ENCODE results near the gene PDPR. TPM values are rescaled to one million over a fixed set of nuclear protein-coding genes. Genes with fewer than 3 reads are reported as not detected.
A peak's percentile ranks its signal among the peaks of the same experiment; 100 is the strongest.
"Not testable (repeated sequence)": the region's sequence is repeated elsewhere in the genome, so short reads cannot be mapped to it uniquely, and the experiment has no call there.

The PDPR gene
- total and polyA plus RNA-seq, 10 of the 15 experiments (the other 5 are each of a cell fraction or from before 2014, with no cell fraction given), result 2.6 to 29.1 (median 6.8) TPM

- TF ChIP-seq, protein P1, sequence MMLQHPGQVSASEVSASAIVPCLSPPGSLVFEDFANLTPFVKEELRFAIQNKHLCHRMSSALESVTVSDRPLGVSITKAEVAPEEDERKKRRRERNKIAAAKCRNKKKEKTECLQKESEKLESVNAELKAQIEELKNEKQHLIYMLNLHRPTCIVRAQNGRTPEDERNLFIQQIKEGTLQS (IDR thresholded peaks at IDR 0.05; ENCODE audit: borderline replicate concordance, extremely low read depth, low read depth, low read length), result peak; percentile 55; the same call in 1 of the 2 replicates
- TF ChIP-seq USF1 (IDR thresholded peaks at IDR 0.05; ENCODE audit: borderline replicate concordance, extremely low read length, insufficient read depth, low read depth, low read length) (peak; percentile 59), BHLHE40 (IDR thresholded peaks at IDR 0.05; ENCODE audit: borderline replicate concordance in 1 of 2, low read depth in 2 of 2, low read length in 1 of 2) (peak; percentile 85 to 99), RAD51 (IDR thresholded peaks at IDR 0.05) (peak; percentile 70), CREM (IDR thresholded peaks at IDR 0.05; ENCODE audit: low read depth) (peak; percentile 60; the same call in 1 of the 2 replicates)
- TF ChIP-seq, protein P2, sequence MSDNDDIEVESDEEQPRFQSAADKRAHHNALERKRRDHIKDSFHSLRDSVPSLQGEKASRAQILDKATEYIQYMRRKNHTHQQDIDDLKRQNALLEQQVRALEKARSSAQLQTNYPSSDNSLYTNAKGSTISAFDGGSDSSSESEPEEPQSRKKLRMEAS (IDR thresholded peaks at IDR 0.05; ENCODE audit: low read depth, low read length), result peak; percentile 82
These were observed at the start of gene PDPR (continued) for GRCh38 chr16:70113982-70114826.

DNA sequence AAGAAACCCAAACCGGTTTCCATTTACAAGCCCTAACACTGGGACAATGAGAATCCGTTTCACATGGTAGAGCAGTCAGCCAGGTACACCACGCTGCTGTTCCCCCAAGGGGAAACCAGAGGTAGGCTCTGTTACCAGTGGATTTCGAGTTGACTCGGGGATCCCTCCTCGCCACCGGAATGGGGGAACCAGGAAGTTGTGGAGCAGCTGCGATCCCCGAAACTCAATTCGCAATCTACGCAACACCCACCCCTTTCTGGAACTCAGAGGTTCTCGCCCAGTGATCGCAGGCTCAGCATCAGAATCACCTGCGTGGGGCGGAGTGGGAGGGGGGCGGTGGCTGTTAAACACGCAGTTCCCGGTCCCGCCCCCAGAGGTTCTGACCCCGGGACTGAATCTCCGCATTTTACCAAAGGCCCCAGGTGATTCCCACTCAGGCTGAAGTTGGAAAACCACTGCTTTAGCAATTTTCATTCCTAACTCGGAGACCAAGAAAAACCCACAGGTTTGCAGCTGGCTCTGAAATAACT, 49.2 kb upstream of the PDPR start:
- intact Hi-C loops (cut with micrococcal nuclease; ENCODE audit: unreplicated experiment); DNase-seq (ENCODE audit: low read depth, low spot score); H3K36me3 ChIP-seq (ENCODE audit: control insufficient read depth in 2 of 2, insufficient read depth in 2 of 2, low read length in 1 of 2); BruUV-seq (replicated peaks); CTCF ChIA-PET; in situ Hi-C loops (cut with MboI); FAIRE-seq; H3K9me3 ChIP-seq (replicated peaks; ENCODE audit: control insufficient read depth, insufficient read depth, low read length); H4K20me1 ChIP-seq (ENCODE audit: control insufficient read depth, insufficient read depth); H3K27ac ChIP-seq (ENCODE audit: control insufficient read depth, insufficient read depth); SMC1A ChIA-PET (ENCODE audit: uncharacterized antibody, unreplicated experiment); H3K4me1 ChIP-seq (ENCODE audit: control insufficient read depth, insufficient read depth, low read length); RAD21 ChIA-PET (ENCODE audit: unreplicated experiment); H3K27me3 ChIP-seq (replicated peaks in 1 of 2; ENCODE audit: control insufficient read depth in 2 of 2, insufficient read depth in 2 of 2, low read length in 1 of 2); H3K79me2 ChIP-seq (ENCODE audit: control insufficient read depth, insufficient read depth, low read length); POLR2A ChIA-PET: not testable (repeated sequence)
- under 1% methylated on average over 22 of the region's 22 CpGs for WGBS (ENCODE audit: insufficient coverage, insufficient replicate concordance, low lambda C conversion rate, missing lambda C conversion rate)
- TF ChIP-seq, protein P3, sequence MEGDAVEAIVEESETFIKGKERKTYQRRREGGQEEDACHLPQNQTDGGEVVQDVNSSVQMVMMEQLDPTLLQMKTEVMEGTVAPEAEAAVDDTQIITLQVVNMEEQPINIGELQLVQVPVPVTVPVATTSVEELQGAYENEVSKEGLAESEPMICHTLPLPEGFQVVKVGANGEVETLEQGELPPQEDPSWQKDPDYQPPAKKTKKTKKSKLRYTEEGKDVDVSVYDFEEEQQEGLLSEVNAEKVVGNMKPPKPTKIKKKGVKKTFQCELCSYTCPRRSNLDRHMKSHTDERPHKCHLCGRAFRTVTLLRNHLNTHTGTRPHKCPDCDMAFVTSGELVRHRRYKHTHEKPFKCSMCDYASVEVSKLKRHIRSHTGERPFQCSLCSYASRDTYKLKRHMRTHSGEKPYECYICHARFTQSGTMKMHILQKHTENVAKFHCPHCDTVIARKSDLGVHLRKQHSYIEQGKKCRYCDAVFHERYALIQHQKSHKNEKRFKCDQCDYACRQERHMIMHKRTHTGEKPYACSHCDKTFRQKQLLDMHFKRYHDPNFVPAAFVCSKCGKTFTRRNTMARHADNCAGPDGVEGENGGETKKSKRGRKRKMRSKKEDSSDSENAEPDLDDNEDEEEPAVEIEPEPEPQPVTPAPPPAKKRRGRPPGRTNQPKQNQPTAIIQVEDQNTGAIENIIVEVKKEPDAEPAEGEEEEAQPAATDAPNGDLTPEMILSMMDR (IDR thresholded peaks at IDR 0.05 in 2 of 3, conservative IDR thresholded peaks at IDR 0.05 in 1 of 3; ENCODE audit: control insufficient read depth in 2 of 3, extremely low read depth in 1 of 3, insufficient read depth in 1 of 3, low read depth in 3 of 3, low read length in 3 of 3), result 0 out of 6 replicates have a peak, but pooled peaks of 1 of the 3 experiments have one; percentile 3
- 0 out of 3 replicates have a peak, but pooled peaks of 1 of the 2 experiments have one; percentile 14 for TF ChIP-seq EGR1 (IDR thresholded peaks at IDR 0.05; ENCODE audit: borderline replicate concordance in 1 of 2, low read depth in 2 of 2, low read length in 2 of 2)
- peak; percentile 62 for TF ChIP-seq NR2F1 (conservative IDR thresholded peaks at IDR 0.05)
- TF ChIP-seq, protein P4, sequence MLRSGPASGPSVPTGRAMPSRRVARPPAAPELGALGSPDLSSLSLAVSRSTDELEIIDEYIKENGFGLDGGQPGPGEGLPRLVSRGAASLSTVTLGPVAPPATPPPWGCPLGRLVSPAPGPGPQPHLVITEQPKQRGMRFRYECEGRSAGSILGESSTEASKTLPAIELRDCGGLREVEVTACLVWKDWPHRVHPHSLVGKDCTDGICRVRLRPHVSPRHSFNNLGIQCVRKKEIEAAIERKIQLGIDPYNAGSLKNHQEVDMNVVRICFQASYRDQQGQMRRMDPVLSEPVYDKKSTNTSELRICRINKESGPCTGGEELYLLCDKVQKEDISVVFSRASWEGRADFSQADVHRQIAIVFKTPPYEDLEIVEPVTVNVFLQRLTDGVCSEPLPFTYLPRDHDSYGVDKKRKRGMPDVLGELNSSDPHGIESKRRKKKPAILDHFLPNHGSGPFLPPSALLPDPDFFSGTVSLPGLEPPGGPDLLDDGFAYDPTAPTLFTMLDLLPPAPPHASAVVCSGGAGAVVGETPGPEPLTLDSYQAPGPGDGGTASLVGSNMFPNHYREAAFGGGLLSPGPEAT (IDR thresholded peaks at IDR 0.05; ENCODE audit: low read depth), result peak; percentile 46; the same call in 1 of the 2 replicates
- peak in 1 of 2 experiments; percentile 29; a peak in 1 of 4 replicates for TF ChIP-seq IKZF2 (IDR thresholded peaks at IDR 0.05)
- peak overlapping the region; percentile 54 for H2AFZ ChIP-seq (ENCODE audit: control insufficient read depth, low read depth, low read length)
- peak overlapping the region; percentile 47; the same call in 1 of the 2 replicates for H3K9ac ChIP-seq (ENCODE audit: control insufficient read depth, insufficient read depth, low read length)
- peak overlapping the region; percentile 82 for H3K4me3 ChIP-seq
- peak overlapping the region; percentile 54; the same call in 1 of the 2 replicates for H3K4me2 ChIP-seq (ENCODE audit: control insufficient read depth, insufficient read depth)
- ATAC-seq, result peak; percentile 60
